GM18505 (cell line): ENCODE results near the gene QPCTL.

Experiments
- ATAC-seq: cut with Tn5 transposase; IDR thresholded peaks from one replicate; pipeline ENCODE4 v1.9.1; 2021; ENCODE audit not compliant: unreplicated experiment
- POLR2A ChIP-seq: IDR thresholded peaks from 4 replicates; pipeline ENCODE4 v1.6.1; 2011; ENCODE audit warnings: borderline replicate concordance; ENCODE audit not compliant: insufficient read depth, insufficient read length; ENCODE audit errors: extremely low read depth

Gene QPCTL

DNA sequence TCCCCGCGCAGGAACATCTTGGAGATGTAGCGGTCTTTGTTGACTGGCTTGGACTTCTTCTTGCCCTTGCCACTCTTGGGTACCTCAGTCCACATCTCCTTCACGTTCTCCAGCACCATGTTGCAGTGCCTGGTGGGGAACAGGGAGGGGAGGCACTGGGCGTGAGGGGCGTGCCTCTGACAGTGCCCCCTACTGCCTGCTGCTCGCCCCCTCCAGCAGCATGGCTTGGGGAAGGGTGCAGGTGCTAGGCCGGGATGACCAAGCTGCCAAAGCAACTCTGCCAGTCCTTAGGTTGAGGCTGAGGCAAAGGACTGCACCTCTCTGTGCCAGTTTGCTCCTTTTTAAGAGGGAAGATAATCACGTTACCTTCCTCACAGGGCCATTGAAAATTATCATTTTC lies 4.9 kb upstream of the QPCTL start:
- no peak for TF ChIP-seq POLR2A
- no peak for ATAC-seq

DNA sequence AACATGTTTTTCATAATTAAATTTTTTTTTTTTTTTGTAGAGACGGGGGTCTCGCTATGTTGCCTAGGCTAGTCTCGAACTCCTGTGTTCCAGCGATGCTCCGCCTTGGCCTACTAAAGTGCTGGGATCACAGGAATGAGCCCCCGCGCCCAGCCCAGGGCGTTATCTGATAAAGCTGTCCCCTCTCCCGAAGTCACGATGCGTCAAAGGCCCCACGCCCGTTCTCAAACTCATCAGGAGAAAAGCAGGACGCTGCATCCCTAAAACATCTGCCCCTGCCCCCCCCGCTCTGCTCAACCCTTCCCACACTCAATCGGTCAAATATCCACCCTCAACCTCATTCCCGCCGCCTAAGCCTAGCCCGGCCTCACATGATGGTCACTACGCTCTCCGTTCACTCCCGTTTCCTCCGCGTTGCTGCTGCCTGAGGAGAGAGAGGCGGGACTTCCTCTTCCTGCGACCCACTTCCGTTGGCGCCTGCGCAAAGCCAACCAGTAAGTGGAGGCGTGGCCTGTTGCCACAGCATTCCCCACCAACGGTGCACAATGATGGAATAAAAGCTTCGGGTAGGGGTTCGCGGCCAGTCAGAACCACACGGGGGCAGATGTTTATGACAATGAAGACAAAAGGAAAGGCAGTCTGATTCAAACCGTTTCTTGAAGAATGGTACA lies 815 bp upstream of the QPCTL start, which contains the start of gene SNRPD2:
TSS of gene SNRPD2 (minus strand) at position 438 of the 671 bp plus-strand sequence. CDS start at position 373, 65 bp downstream.
- TF ChIP-seq POLR2A: peak; percentile 95
- peak; percentile 50 for ATAC-seq

DNA sequence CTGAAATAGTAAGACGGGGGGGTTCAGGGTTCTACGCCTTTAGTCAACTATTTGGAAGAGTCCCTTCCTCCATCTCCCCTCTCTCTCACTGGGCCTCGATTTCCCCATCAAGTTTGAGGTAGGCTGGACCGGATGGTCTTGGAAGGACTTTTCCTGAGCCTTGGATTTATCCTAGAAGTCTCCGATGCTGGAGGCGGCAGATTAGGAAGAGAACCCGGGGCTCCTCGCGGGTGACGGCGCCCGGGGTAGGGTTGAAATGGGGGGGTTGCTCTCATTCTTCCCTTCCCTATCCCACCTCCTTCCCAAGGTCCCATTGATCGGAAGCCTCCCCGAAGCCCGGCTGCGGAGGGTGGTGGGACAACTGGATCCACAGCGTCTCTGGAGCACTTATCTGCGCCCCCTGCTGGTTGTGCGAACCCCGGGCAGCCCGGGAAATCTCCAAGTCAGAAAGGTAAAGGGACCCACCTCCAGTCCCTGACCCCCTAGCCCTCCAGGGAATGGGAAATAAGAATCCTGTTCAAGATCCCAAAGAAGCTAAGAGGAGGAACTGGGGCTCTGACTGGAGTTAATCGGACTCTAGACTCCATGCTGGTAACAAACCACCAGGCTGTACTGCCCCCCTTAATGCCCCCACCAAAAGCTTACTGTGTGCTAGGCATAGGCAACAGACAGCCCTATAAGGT lies 781 bp downstream of the QPCTL start:
- TF ChIP-seq POLR2A: no peak
- no peak for ATAC-seq

DNA sequence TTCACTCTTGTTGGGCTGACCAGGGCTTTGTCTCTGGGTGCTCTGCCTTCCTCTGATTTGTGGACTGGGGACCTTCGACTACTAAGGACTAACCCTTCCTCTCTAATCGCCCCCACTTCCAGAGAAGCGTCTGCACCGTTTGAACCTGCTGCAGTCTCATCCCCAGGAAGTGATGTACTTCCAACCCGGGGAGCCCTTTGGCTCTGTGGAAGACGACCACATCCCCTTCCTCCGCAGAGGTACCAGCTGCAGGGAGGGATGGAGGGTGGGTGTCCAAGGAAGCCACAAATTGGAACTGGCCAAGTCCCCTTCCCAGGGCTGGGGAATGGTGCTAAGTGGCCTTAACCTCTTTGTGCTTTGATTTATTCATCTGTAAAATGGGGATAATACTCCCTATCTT lies 9.2 kb downstream of the QPCTL start:
- TF ChIP-seq POLR2A: no peak
- no peak for ATAC-seq

DNA sequence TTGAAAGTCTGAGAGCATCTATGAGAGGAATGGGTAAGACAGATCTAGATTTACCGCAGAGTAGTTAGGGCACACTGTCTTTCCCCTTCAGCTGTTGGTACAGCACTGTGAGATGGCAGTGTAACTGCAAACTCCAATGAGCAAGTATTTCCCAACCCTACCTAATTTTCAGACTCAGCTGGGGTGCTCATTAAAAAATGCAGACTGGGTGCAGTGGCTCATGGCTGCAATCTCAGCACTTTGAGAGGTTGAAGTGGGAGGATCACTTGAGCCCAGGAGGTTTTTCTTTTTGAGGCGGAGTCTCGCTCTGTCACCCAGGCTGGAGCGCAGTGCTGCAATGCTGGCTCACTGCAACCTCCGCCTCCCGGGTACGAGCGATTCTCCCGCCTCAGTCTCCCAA lies 12.6 kb downstream of the QPCTL start:
- no peak for TF ChIP-seq POLR2A
- ATAC-seq: no peak

DNA sequence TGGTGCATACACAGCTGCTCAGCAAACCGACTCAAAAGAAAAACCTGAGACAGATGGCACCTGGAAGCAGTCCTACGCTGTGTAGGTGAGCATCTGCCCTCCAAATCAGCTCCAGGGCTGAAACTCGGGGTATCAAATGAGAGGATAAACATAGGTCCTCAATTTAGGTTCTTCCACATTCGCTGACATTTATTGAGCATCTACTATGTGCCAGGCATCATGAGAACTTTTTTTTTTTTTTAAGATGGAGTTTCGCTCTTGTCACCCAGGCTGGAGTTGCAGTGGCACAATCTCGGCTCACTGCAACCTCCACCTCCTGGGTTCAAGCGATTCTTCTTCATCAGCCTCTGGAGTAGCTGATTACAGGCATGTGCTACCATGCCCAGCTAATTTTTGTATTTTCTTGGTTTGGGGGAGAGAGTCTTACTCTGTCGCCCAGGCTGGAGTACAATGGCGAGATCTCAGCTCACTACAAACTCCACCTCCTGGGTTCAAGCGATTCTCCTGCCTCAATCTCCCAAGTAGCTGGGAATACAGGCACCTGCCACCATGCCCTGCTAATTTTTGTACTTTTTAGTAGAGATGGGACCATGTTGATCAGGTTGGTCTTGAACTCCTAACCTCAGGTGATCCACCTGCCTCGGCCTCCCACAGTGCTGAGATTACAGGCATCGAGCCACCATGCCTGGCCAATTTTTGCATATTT lies 13.4 kb downstream of the QPCTL start:
- no peak for ATAC-seq
- TF ChIP-seq POLR2A: no peak

DNA sequence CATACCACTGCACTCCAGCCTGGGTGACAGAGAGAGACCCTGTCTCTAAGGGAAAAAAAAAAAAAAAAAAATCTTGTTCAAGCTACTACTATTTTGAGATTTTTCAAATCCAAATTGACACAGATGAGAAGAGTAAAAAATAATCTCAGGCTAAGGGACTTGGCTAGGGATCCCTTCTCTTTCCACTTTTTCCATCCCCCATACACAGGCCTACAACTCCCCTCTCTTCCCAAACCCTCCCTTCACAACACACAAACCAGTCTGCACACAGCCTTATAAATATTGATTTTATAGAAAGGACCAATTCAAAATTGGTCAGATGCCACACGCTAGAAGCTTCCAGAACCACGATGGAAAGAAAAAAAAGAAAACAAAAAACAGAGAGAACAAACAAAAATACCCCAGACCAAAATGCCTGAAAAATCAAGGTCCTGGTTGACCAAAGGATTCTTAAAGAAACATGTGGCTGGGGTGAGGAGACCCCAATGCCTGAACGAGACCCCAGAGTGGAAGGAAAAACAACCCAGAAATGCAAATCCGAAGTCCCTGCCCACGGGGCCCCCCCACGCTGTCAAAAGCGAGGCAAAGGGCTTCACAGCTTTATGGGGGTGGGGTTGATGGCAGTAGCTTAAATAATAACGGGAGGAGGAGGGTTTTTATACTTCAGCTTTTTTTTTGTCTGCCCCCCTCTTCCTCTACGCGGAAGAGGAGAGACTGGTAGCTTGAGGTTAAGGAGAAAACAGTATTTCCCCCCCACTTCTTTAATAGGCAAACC lies 18.1 kb downstream of the QPCTL start:
- ATAC-seq: no peak

DNA sequence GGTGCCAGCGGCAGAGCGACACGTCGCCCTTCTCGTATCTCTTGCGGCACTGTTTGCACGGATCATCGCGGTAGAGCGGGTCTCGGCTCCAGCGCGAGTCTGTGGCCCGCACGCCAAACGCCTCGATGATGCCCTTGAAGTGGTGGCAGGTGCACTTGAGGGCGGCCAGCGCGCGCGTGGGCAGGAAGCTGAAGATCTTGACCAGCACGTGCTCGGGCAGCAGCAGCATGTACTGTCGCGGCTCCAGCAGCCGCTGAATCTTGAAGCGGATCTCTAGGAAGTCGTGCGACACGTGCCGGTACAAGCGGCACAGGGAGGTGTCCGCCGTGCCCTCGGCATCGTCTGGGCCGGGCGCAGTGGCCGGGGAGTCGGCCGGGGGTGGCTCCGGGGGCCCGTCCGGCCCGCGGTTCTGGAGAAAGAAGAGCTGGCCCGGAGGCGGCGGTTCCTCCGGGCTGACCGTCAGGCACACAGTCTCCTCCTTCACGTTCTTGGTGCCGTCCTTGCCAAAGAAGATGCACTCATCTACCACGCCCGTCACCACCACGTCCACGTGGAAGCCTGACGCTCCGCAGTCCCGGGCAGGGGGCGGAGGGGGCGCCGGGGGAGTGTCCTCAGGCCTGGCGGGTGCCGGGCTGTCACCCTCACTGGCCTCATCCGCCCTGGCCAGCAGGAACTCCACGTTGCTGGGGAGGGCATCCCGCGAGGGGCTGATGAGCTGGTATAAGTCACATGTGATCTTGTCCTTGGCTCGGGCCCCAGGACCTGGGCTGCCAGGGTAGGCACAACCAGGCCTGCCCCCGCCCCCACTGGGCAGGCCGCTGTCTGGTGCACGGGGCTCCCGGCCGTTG lies 19.6 kb downstream of the QPCTL start:
- no peak for ATAC-seq
- no peak for TF ChIP-seq POLR2A

More for the DNA sequence above, 18.1 kb downstream of the QPCTL start:
- no peak for TF ChIP-seq POLR2A

DNA sequence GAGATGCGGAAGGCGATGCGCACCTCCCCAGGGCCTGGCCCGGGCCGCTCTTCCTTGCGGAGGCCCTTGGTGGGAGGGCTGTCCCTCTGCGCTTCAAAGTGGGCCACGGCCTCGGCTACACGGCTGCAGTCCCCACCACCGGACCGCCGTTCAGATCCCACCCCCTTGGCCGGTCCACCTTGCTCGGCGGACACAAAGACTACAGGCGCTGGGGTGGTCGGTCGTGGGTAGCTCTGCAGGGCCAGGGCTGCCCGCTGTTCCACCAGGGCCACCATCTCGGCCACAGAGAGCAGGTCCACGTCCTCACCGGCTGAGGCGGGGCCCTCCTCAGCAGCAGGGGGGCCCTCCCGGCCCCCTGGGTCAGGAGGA lies 20.2 kb downstream of the QPCTL start:
- no peak for TF ChIP-seq POLR2A
- no peak for ATAC-seq

DNA sequence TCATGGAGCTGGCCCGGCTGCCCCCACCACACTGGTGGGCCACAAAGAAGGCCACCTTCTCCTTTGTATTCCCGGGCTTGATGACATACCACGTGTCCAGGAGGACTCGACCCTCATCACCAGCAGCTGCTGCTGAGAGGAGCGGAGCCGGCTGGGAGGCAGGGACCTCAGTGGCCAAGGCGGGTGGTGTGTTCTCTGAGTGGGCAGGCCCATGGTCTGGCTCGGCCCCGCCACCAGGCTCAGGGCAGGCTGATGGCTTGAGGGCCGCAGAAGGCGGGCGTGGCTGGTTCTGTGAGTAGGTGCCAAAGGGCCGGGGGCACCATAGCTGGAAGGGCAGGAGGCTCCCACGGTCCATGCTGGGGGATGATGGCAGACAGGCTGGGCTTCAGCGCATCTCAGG lies 20.7 kb downstream of the QPCTL start:
- TF ChIP-seq POLR2A: no peak
- no peak for ATAC-seq

DNA sequence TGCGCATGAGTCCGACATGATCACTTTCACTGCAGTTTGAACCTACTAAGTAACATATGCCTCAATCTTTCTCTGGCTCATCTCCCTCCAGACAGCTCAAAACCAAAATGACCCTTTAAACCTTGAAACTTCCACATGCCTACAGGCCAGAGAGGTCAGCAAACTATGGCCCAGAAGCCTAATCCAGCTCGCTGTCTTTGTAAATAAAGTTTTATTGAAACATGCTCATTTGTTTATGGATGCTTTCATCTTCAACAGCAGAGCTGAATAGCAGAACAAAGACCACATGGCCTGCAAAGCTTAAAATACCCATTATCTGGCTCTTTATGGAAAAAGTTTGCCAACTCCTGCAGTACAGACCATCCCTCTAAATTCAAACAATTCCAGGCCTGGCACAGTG lies 22.7 kb downstream of the QPCTL start:
- no peak for ATAC-seq
- TF ChIP-seq POLR2A: no peak

DNA sequence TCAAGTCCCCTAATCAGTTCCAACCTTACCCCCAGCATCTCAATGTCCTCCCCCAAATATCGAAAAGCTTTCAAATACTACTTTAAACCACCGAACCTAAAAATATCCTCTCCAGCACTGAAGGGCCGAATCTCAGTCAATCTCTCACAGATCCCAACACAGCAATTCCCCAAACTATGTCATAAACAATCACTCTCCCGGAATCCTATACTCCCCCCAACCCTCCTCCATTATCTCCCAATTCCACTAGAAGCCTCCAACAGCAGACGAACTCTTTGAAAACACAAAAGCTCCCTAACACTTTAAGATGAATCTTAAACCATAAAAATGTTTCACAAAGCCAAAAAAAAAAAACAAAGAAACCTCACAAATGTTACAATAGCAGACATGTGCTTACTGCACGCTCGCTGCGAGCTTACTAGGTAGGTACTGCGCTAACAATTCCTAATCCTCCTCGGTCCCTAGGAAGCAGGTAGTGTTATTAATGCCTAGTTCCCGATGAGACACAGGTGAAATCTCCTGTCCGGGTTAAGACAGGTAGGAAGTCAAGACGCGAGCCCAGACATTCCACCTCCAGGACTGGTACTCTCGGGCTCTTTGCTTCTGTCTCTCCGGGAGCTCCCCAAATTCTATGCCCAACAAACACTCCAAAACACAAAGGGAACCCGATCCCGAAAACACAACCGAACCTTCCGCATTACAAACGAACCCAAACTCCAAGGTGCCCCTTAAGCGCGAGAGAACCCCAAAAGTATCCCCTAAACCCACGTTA lies 24.1 kb downstream of the QPCTL start:
- ATAC-seq: peak; percentile 2
- no peak for TF ChIP-seq POLR2A
